Endothelial cell of umbilical vein (primary cell): ENCODE data around the gene IGFBP2. TPM values are rescaled to one million over a fixed set of nuclear protein-coding genes. Genes with fewer than 3 reads are reported as not detected.

ENCODE experiments used
- BruUV-seq: library from RNA; stranded (reverse); fragments of 400-500 nt; replicated peaks from 2 replicates; lab custom pipeline; 2021; lab: Mats Ljungman, UMichigan
- CTCF ChIA-PET: fragments of 300-600, 350-600 bp; sonication (Branson Sonifier 250); formaldehyde crosslinking; loops from one replicate; lab custom pipeline; 2021; ENCODE audit warnings: antibody characterized with exemption, inconsistent platforms; lab: Charles Lee
- POLR2A ChIA-PET: fragments of 300-600, 350-600 bp; sonication (Branson Sonifier 250); formaldehyde crosslinking; loops from one replicate; lab custom pipeline; 2021; ENCODE audit warnings: antibody characterized with exemption, inconsistent platforms; lab: Charles Lee
- DNase-seq: peaks from one replicate; pipeline ENCODE4 v3.0.0-alpha.2; 2011; ENCODE audit warnings: low read depth, low spot score
- FAIRE-seq: peaks from 2 replicates; lab custom pipeline; 2011; peaks lifted over from hg19 to GRCh38; lab: Jason Lieb, UNC
- H2AFZ ChIP-seq: 2 replicates; pipeline ENCODE4 v1.6.0; 2012; ENCODE audit warnings: low read depth, low read length, control low read depth, inconsistent platforms
- H3K27ac ChIP-seq: 2 replicates; pipeline ENCODE4 v1.5.1; 2011; ENCODE audit warnings: low read depth, mild to moderate bottlenecking, control low read depth, low read length, moderate library complexity; ENCODE audit not compliant: insufficient read depth
- H3K27me3 ChIP-seq, 2 experiments: 2 replicates each; pipeline versions ENCODE4 v1.6.0 to v1.6.1; 2011; ENCODE audit warnings: low read length in 2 of 2, mixed read lengths in 1 of 2; ENCODE audit not compliant: control insufficient read depth in 2 of 2, insufficient read depth in 2 of 2
- H3K36me3 ChIP-seq, 2 experiments: 2 replicates in 1 of 2; 3 replicates in 1 of 2; pipeline ENCODE4 v1.5.1; 2011; ENCODE audit warnings: low read length in 2 of 2, mild to moderate bottlenecking in 1 of 2, moderate library complexity in 1 of 2; ENCODE audit not compliant: control insufficient read depth in 2 of 2, insufficient read depth in 2 of 2; ENCODE audit errors: extremely low read depth in 1 of 2
- H3K4me1 ChIP-seq: 3 replicates; pipeline ENCODE4 v1.5.1; 2011; ENCODE audit warnings: mild to moderate bottlenecking, low read length; ENCODE audit not compliant: control insufficient read depth, insufficient read depth; ENCODE audit errors: extremely low read depth
- H3K4me2 ChIP-seq: 2 replicates; pipeline ENCODE4 v1.6.1; 2011; ENCODE audit warnings: low read length, control low read depth, mixed read lengths; ENCODE audit not compliant: insufficient read depth
- H3K4me3 ChIP-seq, 3 experiments: fragments of 200-600 bp in 1 of 3; sonication (generic), shearing (Covaris generic) in 1 of 3; replicated peaks in 1 of 3; 2 replicates each; pipeline ENCODE4 v1.5.1; 2011 to 2016; ENCODE audit warnings: control low read depth in 3 of 3, low read length in 3 of 3, mild to moderate bottlenecking in 2 of 3, inconsistent platforms in 1 of 3, low read depth in 1 of 3, moderate library complexity in 1 of 3; ENCODE audit not compliant: insufficient read depth in 1 of 3
- H3K79me2 ChIP-seq: 2 replicates; pipeline ENCODE4 v1.6.0; 2012; ENCODE audit warnings: low read length, inconsistent platforms; ENCODE audit not compliant: control insufficient read depth, insufficient read depth
- H3K9ac ChIP-seq: replicated peaks from 2 replicates; pipeline ENCODE3; 2011; ENCODE audit warnings: low read length, control low read depth; ENCODE audit not compliant: insufficient read depth; ENCODE audit errors: extremely low read depth
- H3K9me1 ChIP-seq: replicated peaks from 3 replicates; pipeline ENCODE4 v1.6.0; 2011; ENCODE audit warnings: mild to moderate bottlenecking, low read length; ENCODE audit not compliant: control insufficient read depth, insufficient read depth; ENCODE audit errors: extremely low read depth
- H3K9me3 ChIP-seq: replicated peaks from 2 replicates; pipeline ENCODE4 v1.5.1; 2012; ENCODE audit warnings: low read length, inconsistent platforms; ENCODE audit not compliant: control insufficient read depth, insufficient read depth
- H4K20me1 ChIP-seq: replicated peaks from 2 replicates; pipeline ENCODE3; 2011; ENCODE audit warnings: mild to moderate bottlenecking, low read length; ENCODE audit not compliant: control insufficient read depth, insufficient read depth; ENCODE audit errors: extremely low read depth
- EZH2 ChIP-seq: IDR thresholded peaks from 2 replicates; pipeline ENCODE4 v1.6.1; 2012; ENCODE audit warnings: borderline replicate concordance, low read depth, mild to moderate bottlenecking, moderate library complexity, low read length, inconsistent platforms; ENCODE audit not compliant: severe bottlenecking
- FOS ChIP-seq: IDR thresholded peaks from 2 replicates; pipeline ENCODE4 v1.6.1; 2011; ENCODE audit warnings: mild to moderate bottlenecking, low read length, moderate library complexity, borderline replicate concordance; ENCODE audit not compliant: insufficient read depth
- GATA2 ChIP-seq: IDR thresholded peaks from 2 replicates; pipeline ENCODE4 v1.7.0; 2011; ENCODE audit warnings: low read depth, mild to moderate bottlenecking, moderate library complexity, mixed read lengths, low read length; ENCODE audit not compliant: insufficient read length, insufficient read depth
- JUN ChIP-seq: IDR thresholded peaks from 2 replicates; pipeline ENCODE4 v1.6.1; 2011; ENCODE audit warnings: borderline replicate concordance, low read depth; ENCODE audit not compliant: insufficient read length, insufficient read depth
- MYC ChIP-seq: IDR thresholded peaks from one replicate; pipeline ENCODE4 v1.6.1; 2011; ENCODE audit warnings: mild to moderate bottlenecking, low read depth, low read length
- POLR2A ChIP-seq: IDR thresholded peaks from 2 replicates; pipeline ENCODE4 v1.6.1; 2012; ENCODE audit warnings: low read depth, mild to moderate bottlenecking, control low read depth, low read length
- POLR2AphosphoS5 ChIP-seq: IDR thresholded peaks from 2 replicates; pipeline ENCODE4 v1.6.1; 2012; ENCODE audit warnings: low read depth, mild to moderate bottlenecking, control low read depth, low read length, moderate library complexity; ENCODE audit not compliant: insufficient read depth
- dilution Hi-C: fragments of 300-500 bp; cut with MboI; formaldehyde crosslinking; loops from one replicate; pipeline ENCODE4 v1.15.0; 2019; ENCODE audit warnings: low sequenced_read_pairs; ENCODE audit not compliant: extremely low pct_ligation_motif_present
- intact Hi-C: fragments of 100-400 bp; cut with micrococcal nuclease; formaldehyde crosslinking; loops from one replicate; pipeline ENCODE4 v1.10.0; 2022
- polyA plus RNA-seq, 4 experiments: library from polyadenylated mRNA; depleted of rRNA in 3 of 4; stranded (reverse) in 3 of 4; unstranded in 1 of 4; fragments of >200 nt; gene quantifications; 2 replicates each; pipeline versions ENCODE4 v1.2.1 to v1.2.3, GENCODE V29; 2011 to 2012; ENCODE audit warnings: missing spikeins in 1 of 4
- total RNA-seq: library from RNA; stranded (reverse); gene quantifications from 2 replicates; pipeline ENCODE4 v1.2.3, GENCODE V29; 2021
- TF ChIP-seq, protein P1 (sequence below), 2 donors: IDR thresholded peaks; 1 replicate in 1 of 2; 2 replicates in 1 of 2; pipeline ENCODE4 v1.5.1; 2011; ENCODE audit warnings: low read length in 2 of 2, mild to moderate bottlenecking in 2 of 2, moderate library complexity in 2 of 2, control low read depth in 1 of 2, inconsistent platforms in 1 of 2, low read depth in 1 of 2; ENCODE audit not compliant: insufficient read depth in 1 of 2; ENCODE audit errors: extremely low read depth in 1 of 2
- TF ChIP-seq, protein P2 (sequence below): IDR thresholded peaks from 2 replicates; pipeline ENCODE4 v1.6.1; 2011; ENCODE audit not compliant: insufficient read depth, insufficient read length

Gene IGFBP2
- total and polyA plus RNA-seq, 2 donors (not counting 3 experiments of a cell fraction or from before 2014, with no cell fraction given), result 212 to 261 TPM

DNA sequence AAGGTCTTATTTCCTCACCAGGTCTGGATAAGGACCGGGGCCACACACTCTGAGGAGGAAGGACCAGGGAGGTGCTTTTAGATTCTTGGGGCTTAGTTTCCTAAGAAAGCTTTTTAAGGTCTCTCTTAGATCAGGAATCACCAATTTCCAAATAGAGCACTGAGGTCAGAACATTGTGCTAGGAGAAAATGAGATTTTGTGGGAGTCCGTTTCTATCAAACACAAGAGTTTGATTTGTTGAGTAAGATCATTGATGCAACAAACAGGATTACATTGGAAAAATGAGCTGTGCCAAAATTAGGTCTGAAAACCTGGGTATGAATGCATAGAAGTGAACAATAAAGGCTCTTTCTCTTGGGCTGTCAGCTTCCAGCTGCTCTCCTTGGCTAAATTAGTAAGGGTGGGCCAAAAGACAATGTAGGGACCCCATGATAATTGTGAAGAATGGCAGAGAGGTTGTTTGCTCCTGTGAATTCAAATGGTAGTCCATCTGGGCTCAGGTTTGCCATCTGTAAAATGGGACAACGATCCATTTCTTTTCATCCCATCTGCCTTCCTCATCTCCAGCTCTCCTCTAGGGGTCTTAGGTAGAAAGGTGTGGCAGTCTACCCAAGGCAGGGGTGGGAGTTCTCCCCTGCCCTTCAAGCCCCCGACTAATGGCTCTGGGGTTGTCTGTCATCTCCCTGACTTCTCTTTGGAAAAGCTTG, 20.0 kb downstream of the IGFBP2 start:
- H3K27ac ChIP-seq, result no peak overlapping the region
- TF ChIP-seq POLR2AphosphoS5, result no peak
- TF ChIP-seq EZH2, result no peak
- TF ChIP-seq POLR2A, result no peak
- TF ChIP-seq, protein P1, sequence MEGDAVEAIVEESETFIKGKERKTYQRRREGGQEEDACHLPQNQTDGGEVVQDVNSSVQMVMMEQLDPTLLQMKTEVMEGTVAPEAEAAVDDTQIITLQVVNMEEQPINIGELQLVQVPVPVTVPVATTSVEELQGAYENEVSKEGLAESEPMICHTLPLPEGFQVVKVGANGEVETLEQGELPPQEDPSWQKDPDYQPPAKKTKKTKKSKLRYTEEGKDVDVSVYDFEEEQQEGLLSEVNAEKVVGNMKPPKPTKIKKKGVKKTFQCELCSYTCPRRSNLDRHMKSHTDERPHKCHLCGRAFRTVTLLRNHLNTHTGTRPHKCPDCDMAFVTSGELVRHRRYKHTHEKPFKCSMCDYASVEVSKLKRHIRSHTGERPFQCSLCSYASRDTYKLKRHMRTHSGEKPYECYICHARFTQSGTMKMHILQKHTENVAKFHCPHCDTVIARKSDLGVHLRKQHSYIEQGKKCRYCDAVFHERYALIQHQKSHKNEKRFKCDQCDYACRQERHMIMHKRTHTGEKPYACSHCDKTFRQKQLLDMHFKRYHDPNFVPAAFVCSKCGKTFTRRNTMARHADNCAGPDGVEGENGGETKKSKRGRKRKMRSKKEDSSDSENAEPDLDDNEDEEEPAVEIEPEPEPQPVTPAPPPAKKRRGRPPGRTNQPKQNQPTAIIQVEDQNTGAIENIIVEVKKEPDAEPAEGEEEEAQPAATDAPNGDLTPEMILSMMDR (IDR thresholded peaks at IDR 0.05; ENCODE audit: extremely low read depth in 1 of 2, insufficient read depth in 1 of 2, low read depth in 1 of 2, low read length in 2 of 2), result no peak
- TF ChIP-seq MYC, result no peak
- TF ChIP-seq FOS, result no peak
- TF ChIP-seq GATA2, result no peak
- TF ChIP-seq, protein P2, sequence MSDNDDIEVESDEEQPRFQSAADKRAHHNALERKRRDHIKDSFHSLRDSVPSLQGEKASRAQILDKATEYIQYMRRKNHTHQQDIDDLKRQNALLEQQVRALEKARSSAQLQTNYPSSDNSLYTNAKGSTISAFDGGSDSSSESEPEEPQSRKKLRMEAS, result no peak
- no peak for TF ChIP-seq JUN
- H3K4me2 ChIP-seq, result no peak overlapping the region
- peak; percentile 4 for FAIRE-seq
- no peak overlapping the region for H3K9ac ChIP-seq
- no peak for DNase-seq
- no peak overlapping the region for H3K4me3 ChIP-seq
- no TSS peak for BruUV-seq
- peaks cover 17% of the 10 kb centered on the region for H3K4me1 ChIP-seq
- no peaks in the 10 kb centered on the region for H3K27me3 ChIP-seq
- POLR2A ChIA-PET, result no interaction called here
- no peaks in the 10 kb centered on the region for H3K9me1 ChIP-seq
- H3K9me3 ChIP-seq, result no peaks in the 10 kb centered on the region
- no peaks in the 10 kb centered on the region for H4K20me1 ChIP-seq
- no peaks in the 10 kb centered on the region for H3K36me3 ChIP-seq
- H2AFZ ChIP-seq, result no peak overlapping the region
- H3K79me2 ChIP-seq, result peaks cover 4% of the 10 kb centered on the region
- intact Hi-C loops, result no loop called here
- CTCF ChIA-PET, result interaction anchor here (1.2 to 4.4 kb wide), 3 partner anchors 13 to 134 kb away, joined by 4 to 24 read pairs (median 4); no protein-coding TSS in a partner anchor
- dilution Hi-C loops, result loop anchor here (10.0 kb wide), 1 partner anchor 128 kb away; no protein-coding TSS in a partner anchor
